Vagina (tissue), 2 donors: ENCODE measurements around the gene PLCB1. TPM values are rescaled to one million over a fixed set of nuclear protein-coding genes. Genes with fewer than 3 reads are reported as not detected.

Source experiments
- DNase-seq, 2 donors: peaks; one replicate each; pipeline ENCODE4 v3.0.0-alpha.2; 2017; ENCODE audit errors: extremely low spot score in 2 of 2
- H3K27ac ChIP-seq: fragments of 200-600 bp; sonication (generic); one replicate; pipeline ENCODE4 v1.5.1; 2019
- H3K27me3 ChIP-seq: fragments of 200-600 bp; sonication (generic); one replicate; pipeline ENCODE4 v1.5.1; 2019
- H3K36me3 ChIP-seq, 2 donors: fragments of 200-600 bp; sonication (generic); one replicate each; pipeline ENCODE4 v1.5.1; 2017 to 2019
- H3K4me1 ChIP-seq: fragments of 200-600 bp; sonication (generic); one replicate; pipeline ENCODE4 v1.5.1; 2019
- H3K4me3 ChIP-seq, 2 donors: fragments of 200-600 bp; sonication (generic); 1 replicate in 1 of 2; 2 replicates in 1 of 2; pipeline ENCODE4 v1.5.1; 2016 to 2019
- H3K9me3 ChIP-seq: fragments of 200-600 bp; sonication (generic); one replicate; pipeline ENCODE4 v1.5.1; 2019
- POLR2A ChIP-seq, 2 donors: fragments of 450-650 bp; IDR thresholded peaks; one replicate each; pipeline ENCODE4 v1.6.1; 2017; ENCODE audit warnings: antibody characterized with exemption in 2 of 2, mild to moderate bottlenecking in 2 of 2, moderate library complexity in 2 of 2
- POLR2AphosphoS5 ChIP-seq, 2 donors: sonication (generic); formaldehyde crosslinking; IDR thresholded peaks; one replicate each; pipeline ENCODE4 v1.9.0; 2017; ENCODE audit warnings: antibody characterized with exemption in 2 of 2, mild to moderate bottlenecking in 2 of 2, low read depth in 1 of 2; ENCODE audit not compliant: insufficient read depth in 1 of 2
- intact Hi-C: fragments of 100-400 bp; cut with DNase I; formaldehyde crosslinking; loops from one replicate; pipeline ENCODE4 v1.15.1; 2023
- total RNA-seq: library from RNA; depleted of rRNA; stranded (reverse); fragments of >200 nt; gene quantifications from one replicate; pipeline ENCODE4 v1.2.3, GENCODE V29; 2016
- TF ChIP-seq, protein P1 (sequence below), 3 experiments: fragments of 450-650 bp in 2 of 3; fragments of 200-600 bp in 1 of 3; sonication (generic) in 1 of 3; IDR thresholded peaks; one replicate each; pipeline ENCODE4 v1.5.1; 2017 to 2019; ENCODE audit warnings: antibody characterized with exemption in 3 of 3, mild to moderate bottlenecking in 2 of 3, moderate library complexity in 2 of 3

Gene PLCB1
- total RNA-seq, 1 donor from 2014 or later = 32.4 TPM

DNA sequence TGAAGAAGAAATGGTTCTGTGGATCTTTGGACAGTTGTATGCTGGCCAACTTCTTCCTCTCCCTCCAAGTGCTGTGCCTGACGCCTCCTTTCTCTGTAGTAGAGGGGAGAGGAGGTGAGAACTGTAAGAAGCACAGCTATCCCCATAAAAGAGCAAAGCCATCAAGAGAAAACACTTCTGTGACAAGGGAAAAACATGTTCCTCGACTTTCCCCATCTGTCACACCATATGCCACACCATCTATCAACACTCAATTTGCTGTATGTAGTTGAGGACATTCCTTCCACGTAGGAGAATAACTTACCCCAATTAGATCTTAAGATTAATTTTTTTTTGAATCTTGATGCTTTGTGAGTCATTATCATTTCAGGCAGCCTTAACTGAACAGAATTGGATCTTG lies 780.7 kb downstream of the PLCB1 start:
- no peak for DNase-seq
- no peak overlapping the region for H3K4me3 ChIP-seq
- intact Hi-C loops = no loop called here
- H3K4me1 ChIP-seq = no peaks in the 10 kb centered on the region
- H3K9me3 ChIP-seq = no peaks in the 10 kb centered on the region
- no peaks in the 10 kb centered on the region for H3K36me3 ChIP-seq
- no peak for TF ChIP-seq POLR2AphosphoS5 (IDR thresholded peaks at IDR 0.05; ENCODE audit: insufficient read depth in 1 of 2, low read depth in 1 of 2)
- no peak for TF ChIP-seq POLR2A (IDR thresholded peaks at IDR 0.05)
- TF ChIP-seq, protein P1, sequence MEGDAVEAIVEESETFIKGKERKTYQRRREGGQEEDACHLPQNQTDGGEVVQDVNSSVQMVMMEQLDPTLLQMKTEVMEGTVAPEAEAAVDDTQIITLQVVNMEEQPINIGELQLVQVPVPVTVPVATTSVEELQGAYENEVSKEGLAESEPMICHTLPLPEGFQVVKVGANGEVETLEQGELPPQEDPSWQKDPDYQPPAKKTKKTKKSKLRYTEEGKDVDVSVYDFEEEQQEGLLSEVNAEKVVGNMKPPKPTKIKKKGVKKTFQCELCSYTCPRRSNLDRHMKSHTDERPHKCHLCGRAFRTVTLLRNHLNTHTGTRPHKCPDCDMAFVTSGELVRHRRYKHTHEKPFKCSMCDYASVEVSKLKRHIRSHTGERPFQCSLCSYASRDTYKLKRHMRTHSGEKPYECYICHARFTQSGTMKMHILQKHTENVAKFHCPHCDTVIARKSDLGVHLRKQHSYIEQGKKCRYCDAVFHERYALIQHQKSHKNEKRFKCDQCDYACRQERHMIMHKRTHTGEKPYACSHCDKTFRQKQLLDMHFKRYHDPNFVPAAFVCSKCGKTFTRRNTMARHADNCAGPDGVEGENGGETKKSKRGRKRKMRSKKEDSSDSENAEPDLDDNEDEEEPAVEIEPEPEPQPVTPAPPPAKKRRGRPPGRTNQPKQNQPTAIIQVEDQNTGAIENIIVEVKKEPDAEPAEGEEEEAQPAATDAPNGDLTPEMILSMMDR (IDR thresholded peaks at IDR 0.05) = no peak
- H3K27ac ChIP-seq = no peak overlapping the region
- no peaks in the 10 kb centered on the region for H3K27me3 ChIP-seq

- intact Hi-C loops = no loop called here
- Histone ChIP-seq H3K9me3 (no peaks in the 10 kb centered on the region), H3K27me3 (no peaks in the 10 kb centered on the region), H3K4me1 (no peaks in the 10 kb centered on the region), H3K4me3 (no peak overlapping the region), H3K27ac (no peak overlapping the region), H3K36me3 (no peaks in the 10 kb centered on the region)
- no peak for DNase-seq
- no peak for TF ChIP-seq POLR2A (IDR thresholded peaks at IDR 0.05)
- TF ChIP-seq, protein P1 (IDR thresholded peaks at IDR 0.05) = no peak
- TF ChIP-seq POLR2AphosphoS5 (IDR thresholded peaks at IDR 0.05; ENCODE audit: insufficient read depth in 1 of 2, low read depth in 1 of 2) = no peak
Measured at GRCh38 chr20:8913456-8913855, 781.4 kb downstream of the PLCB1 start.

GRCh38 chr20:8914421-8914820 lies 782.4 kb downstream of the PLCB1 start:
- no peak overlapping the region for H3K27ac ChIP-seq
- TF ChIP-seq POLR2AphosphoS5 (IDR thresholded peaks at IDR 0.05; ENCODE audit: insufficient read depth in 1 of 2, low read depth in 1 of 2) (no peak), POLR2A (IDR thresholded peaks at IDR 0.05) (no peak)
- TF ChIP-seq, protein P1 (IDR thresholded peaks at IDR 0.05) = no peak

DNA sequence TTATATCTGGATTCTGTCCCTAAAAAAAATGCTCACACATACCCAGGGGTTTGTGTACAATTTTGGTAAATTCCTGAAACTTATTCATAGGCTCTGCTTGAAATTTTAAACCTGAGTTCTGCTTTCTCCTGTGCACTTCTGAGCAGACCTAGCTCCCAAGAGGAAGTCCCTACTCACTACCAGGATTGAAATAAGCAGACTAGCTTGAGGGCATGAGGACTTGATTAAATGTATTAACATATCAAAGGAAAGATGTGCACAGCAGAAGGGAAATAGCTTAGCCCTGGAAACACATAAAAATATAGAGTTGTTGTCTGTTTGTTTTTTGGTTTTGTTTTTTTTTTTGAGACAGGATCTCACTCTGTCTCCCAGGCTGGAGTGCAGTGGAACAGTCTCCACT lies 785.0 kb downstream of the PLCB1 start:
- H3K36me3 ChIP-seq = no peaks in the 10 kb centered on the region
- no peaks in the 10 kb centered on the region for H3K4me1 ChIP-seq
- no peaks in the 10 kb centered on the region for H3K27me3 ChIP-seq
- no peak for DNase-seq
- TF ChIP-seq, protein P1 (IDR thresholded peaks at IDR 0.05) = no peak
- TF ChIP-seq POLR2AphosphoS5 (IDR thresholded peaks at IDR 0.05; ENCODE audit: insufficient read depth in 1 of 2, low read depth in 1 of 2) = no peak
- TF ChIP-seq POLR2A (IDR thresholded peaks at IDR 0.05) = no peak
- H3K9me3 ChIP-seq = no peaks in the 10 kb centered on the region
- H3K4me3 ChIP-seq = no peak overlapping the region
- intact Hi-C loops = no loop called here
- H3K27ac ChIP-seq = no peak overlapping the region

More at GRCh38 chr20:8914421-8914820, 782.4 kb downstream of the PLCB1 start:
- no peaks in the 10 kb centered on the region for H3K4me1 ChIP-seq
- H3K36me3 ChIP-seq = no peaks in the 10 kb centered on the region
- no peaks in the 10 kb centered on the region for H3K9me3 ChIP-seq
- no peaks in the 10 kb centered on the region for H3K27me3 ChIP-seq
- DNase-seq = no peak
- no peak overlapping the region for H3K4me3 ChIP-seq
- intact Hi-C loops = no loop called here

DNA sequence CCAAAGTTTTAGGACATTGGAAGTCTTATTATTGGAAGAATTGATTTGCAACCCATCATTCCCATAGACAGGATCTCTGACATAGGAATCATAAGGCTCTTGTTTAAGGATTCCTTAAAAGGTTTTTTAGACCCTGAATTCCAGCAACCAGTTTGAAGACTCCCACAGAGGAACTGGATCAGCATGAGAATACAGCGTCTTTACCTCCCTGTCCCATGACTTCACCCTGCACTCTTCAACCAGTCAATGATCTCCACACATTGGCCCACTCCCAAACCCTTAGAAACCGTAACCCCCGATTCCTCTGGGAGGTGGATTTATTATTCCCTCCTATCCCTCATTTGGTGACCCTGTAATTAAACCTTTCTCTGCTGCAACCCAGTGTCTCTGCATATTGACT lies 786.1 kb downstream of the PLCB1 start:
- intact Hi-C loops = no loop called here

More for the DNA sequence above, 786.1 kb downstream of the PLCB1 start:
- no peak for DNase-seq
- H3K4me1 ChIP-seq = no peaks in the 10 kb centered on the region
- no peaks in the 10 kb centered on the region for H3K36me3 ChIP-seq
- no peaks in the 10 kb centered on the region for H3K27me3 ChIP-seq
- H3K4me3 ChIP-seq = no peak overlapping the region
- no peak overlapping the region for H3K27ac ChIP-seq
- no peaks in the 10 kb centered on the region for H3K9me3 ChIP-seq
- no peak for TF ChIP-seq POLR2A (IDR thresholded peaks at IDR 0.05)
- TF ChIP-seq, protein P1 (IDR thresholded peaks at IDR 0.05) = no peak
- TF ChIP-seq POLR2AphosphoS5 (IDR thresholded peaks at IDR 0.05; ENCODE audit: insufficient read depth in 1 of 2, low read depth in 1 of 2) = no peak
